ENCODE measurements around the gene GTF2E1.

The GTF2E1 gene

DNA sequence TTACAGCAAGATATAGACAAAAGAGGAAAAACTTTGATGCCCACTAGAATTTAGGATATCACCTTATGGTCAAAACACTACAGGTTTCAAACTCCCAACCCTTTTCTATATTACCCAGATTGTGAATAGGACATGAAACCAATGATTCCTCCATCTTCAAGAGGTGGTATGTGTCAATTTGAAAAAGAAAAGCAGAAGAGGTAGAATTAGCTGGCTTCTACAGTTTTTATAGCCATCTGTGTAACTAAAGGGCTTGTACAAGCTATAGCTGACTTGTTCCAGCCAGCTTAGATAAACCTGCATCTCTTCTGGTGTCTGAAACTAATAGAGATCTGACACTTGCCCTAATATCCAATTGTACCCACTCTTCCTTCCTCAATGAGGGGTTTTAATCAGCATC, 35.6 kb upstream of the GTF2E1 start:
- TF ChIP-seq EGR1 (IDR thresholded peaks at IDR 0.05) (no peak), TAF1 (IDR thresholded peaks at IDR 0.05; ENCODE audit: low read depth) (no peak), RAD21 (IDR thresholded peaks at IDR 0.05; ENCODE audit: low read depth) (no peak), CREB1 (IDR thresholded peaks at IDR 0.05; ENCODE audit: low read depth) (no peak), FOXM1 (IDR thresholded peaks at IDR 0.05; ENCODE audit: borderline replicate concordance, low read depth) (no peak), TCF12 (IDR thresholded peaks at IDR 0.05; ENCODE audit: low read depth) (no peak), NFIC (IDR thresholded peaks at IDR 0.05) (no peak), YY1 (IDR thresholded peaks at IDR 0.05; ENCODE audit: low read depth) (no peak), TEAD4 (IDR thresholded peaks at IDR 0.05) (no peak), EP300 (IDR thresholded peaks at IDR 0.05; ENCODE audit: borderline replicate concordance) (no peak), CEBPB (IDR thresholded peaks at IDR 0.05) (no peak)
- TF ChIP-seq, protein P1, sequence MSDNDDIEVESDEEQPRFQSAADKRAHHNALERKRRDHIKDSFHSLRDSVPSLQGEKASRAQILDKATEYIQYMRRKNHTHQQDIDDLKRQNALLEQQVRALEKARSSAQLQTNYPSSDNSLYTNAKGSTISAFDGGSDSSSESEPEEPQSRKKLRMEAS (IDR thresholded peaks at IDR 0.05) = no peak
- TF ChIP-seq, protein P2, sequence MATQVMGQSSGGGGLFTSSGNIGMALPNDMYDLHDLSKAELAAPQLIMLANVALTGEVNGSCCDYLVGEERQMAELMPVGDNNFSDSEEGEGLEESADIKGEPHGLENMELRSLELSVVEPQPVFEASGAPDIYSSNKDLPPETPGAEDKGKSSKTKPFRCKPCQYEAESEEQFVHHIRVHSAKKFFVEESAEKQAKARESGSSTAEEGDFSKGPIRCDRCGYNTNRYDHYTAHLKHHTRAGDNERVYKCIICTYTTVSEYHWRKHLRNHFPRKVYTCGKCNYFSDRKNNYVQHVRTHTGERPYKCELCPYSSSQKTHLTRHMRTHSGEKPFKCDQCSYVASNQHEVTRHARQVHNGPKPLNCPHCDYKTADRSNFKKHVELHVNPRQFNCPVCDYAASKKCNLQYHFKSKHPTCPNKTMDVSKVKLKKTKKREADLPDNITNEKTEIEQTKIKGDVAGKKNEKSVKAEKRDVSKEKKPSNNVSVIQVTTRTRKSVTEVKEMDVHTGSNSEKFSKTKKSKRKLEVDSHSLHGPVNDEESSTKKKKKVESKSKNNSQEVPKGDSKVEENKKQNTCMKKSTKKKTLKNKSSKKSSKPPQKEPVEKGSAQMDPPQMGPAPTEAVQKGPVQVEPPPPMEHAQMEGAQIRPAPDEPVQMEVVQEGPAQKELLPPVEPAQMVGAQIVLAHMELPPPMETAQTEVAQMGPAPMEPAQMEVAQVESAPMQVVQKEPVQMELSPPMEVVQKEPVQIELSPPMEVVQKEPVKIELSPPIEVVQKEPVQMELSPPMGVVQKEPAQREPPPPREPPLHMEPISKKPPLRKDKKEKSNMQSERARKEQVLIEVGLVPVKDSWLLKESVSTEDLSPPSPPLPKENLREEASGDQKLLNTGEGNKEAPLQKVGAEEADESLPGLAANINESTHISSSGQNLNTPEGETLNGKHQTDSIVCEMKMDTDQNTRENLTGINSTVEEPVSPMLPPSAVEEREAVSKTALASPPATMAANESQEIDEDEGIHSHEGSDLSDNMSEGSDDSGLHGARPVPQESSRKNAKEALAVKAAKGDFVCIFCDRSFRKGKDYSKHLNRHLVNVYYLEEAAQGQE (IDR thresholded peaks at IDR 0.05; ENCODE audit: low read depth) = no peak
- TF ChIP-seq, protein P3, sequence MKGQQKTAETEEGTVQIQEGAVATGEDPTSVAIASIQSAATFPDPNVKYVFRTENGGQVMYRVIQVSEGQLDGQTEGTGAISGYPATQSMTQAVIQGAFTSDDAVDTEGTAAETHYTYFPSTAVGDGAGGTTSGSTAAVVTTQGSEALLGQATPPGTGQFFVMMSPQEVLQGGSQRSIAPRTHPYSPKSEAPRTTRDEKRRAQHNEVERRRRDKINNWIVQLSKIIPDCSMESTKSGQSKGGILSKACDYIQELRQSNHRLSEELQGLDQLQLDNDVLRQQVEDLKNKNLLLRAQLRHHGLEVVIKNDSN (IDR thresholded peaks at IDR 0.05) = no peak

DNA sequence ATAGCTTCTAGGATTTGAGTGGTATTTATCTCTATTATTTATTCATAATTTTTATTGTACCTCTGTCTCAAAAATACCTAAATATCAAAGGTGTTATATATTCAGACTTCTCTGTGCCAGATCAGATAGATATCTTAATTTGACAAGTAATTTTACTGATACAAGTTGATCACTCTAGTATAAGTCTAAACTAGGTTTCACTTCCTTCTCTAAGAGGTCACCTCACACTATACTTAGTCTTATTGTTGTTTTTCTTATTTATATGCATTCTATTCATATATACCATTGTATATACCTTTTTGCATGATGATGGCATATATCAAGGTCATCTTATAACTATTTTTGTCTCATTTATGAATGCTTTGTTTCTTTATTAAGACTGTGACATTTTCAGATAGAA, 34.1 kb upstream of the GTF2E1 start:
- no peak for TF ChIP-seq EP300 (IDR thresholded peaks at IDR 0.05; ENCODE audit: borderline replicate concordance)
- TF ChIP-seq TEAD4 (IDR thresholded peaks at IDR 0.05) = no peak
- TF ChIP-seq RAD21 (IDR thresholded peaks at IDR 0.05; ENCODE audit: low read depth) = no peak
- no peak for TF ChIP-seq CREB1 (IDR thresholded peaks at IDR 0.05; ENCODE audit: low read depth)
- TF ChIP-seq, protein P3 (IDR thresholded peaks at IDR 0.05) = no peak
- no peak for TF ChIP-seq TCF12 (IDR thresholded peaks at IDR 0.05; ENCODE audit: low read depth)
- no peak for TF ChIP-seq NFIC (IDR thresholded peaks at IDR 0.05)
- TF ChIP-seq ZBTB7A (IDR thresholded peaks at IDR 0.05; ENCODE audit: low read depth) = no peak
- TF ChIP-seq EGR1 (IDR thresholded peaks at IDR 0.05) = no peak
- TF ChIP-seq TAF1 (IDR thresholded peaks at IDR 0.05; ENCODE audit: low read depth) = no peak
- TF ChIP-seq FOXM1 (IDR thresholded peaks at IDR 0.05; ENCODE audit: borderline replicate concordance, low read depth) = no peak
- TF ChIP-seq, protein P2 (IDR thresholded peaks at IDR 0.05; ENCODE audit: low read depth) = no peak
- TF ChIP-seq YY1 (IDR thresholded peaks at IDR 0.05; ENCODE audit: low read depth) = no peak
- TF ChIP-seq CEBPB (IDR thresholded peaks at IDR 0.05) = no peak
- TF ChIP-seq, protein P1 (IDR thresholded peaks at IDR 0.05) = no peak

DNA sequence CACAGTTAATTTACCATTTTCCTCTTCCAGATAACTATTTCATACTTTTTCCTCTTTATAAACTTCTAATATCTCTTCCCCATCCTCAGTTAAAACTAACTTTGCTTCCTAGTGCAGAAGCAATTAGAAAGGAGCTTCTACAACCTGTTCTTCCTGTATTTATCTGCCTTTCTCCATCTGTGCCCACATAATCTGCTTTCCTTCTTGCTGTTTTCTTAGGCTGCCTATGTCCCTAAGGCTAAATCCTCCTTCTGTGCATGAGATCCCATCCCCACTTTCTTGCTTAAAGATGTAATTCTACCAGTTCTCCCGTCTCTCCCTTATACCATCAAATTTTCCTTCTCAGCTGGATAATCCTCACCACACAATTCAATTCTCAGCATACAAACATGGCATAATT, 32.2 kb upstream of the GTF2E1 start:
- TF ChIP-seq ZBTB7A (IDR thresholded peaks at IDR 0.05; ENCODE audit: low read depth) = no peak
- TF ChIP-seq, protein P2 (IDR thresholded peaks at IDR 0.05; ENCODE audit: low read depth) = no peak
- TF ChIP-seq, protein P3 (IDR thresholded peaks at IDR 0.05) = no peak

DNA sequence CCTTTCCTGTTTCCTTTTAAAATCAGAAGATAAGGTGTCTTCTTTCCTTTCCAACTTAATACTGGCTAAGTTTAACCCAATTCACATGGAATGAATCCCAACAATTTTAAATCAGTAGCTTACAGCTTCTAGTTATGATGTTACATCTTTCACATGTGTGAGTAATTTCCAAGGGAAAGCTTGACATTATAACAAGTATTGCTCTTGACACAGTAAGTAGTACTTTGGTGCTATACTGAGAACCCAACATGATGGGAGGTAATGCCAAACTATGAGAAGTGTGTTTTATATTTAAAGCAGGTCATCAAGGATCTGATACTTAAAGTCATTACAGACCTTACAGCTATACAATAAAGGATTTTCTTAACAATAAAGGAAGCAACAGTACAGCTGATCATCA, 29.3 kb upstream of the GTF2E1 start:
- no peak for TF ChIP-seq EP300 (IDR thresholded peaks at IDR 0.05; ENCODE audit: borderline replicate concordance)
- TF ChIP-seq, protein P3 (IDR thresholded peaks at IDR 0.05) = no peak
- TF ChIP-seq CEBPB (IDR thresholded peaks at IDR 0.05) = no peak
- TF ChIP-seq YY1 (IDR thresholded peaks at IDR 0.05; ENCODE audit: low read depth) = no peak
- TF ChIP-seq, protein P1 (IDR thresholded peaks at IDR 0.05) = no peak
- TF ChIP-seq, protein P2 (IDR thresholded peaks at IDR 0.05; ENCODE audit: low read depth) = no peak
- TF ChIP-seq EGR1 (IDR thresholded peaks at IDR 0.05) = no peak
- no peak for TF ChIP-seq TAF1 (IDR thresholded peaks at IDR 0.05; ENCODE audit: low read depth)
- TF ChIP-seq CREB1 (IDR thresholded peaks at IDR 0.05; ENCODE audit: low read depth) = no peak
- no peak for TF ChIP-seq NFIC (IDR thresholded peaks at IDR 0.05)
- no peak for TF ChIP-seq ZBTB7A (IDR thresholded peaks at IDR 0.05; ENCODE audit: low read depth)
- no peak for TF ChIP-seq TEAD4 (IDR thresholded peaks at IDR 0.05)
- TF ChIP-seq FOXM1 (IDR thresholded peaks at IDR 0.05; ENCODE audit: borderline replicate concordance, low read depth) = no peak
- TF ChIP-seq TCF12 (IDR thresholded peaks at IDR 0.05; ENCODE audit: low read depth) = no peak
- no peak for TF ChIP-seq RAD21 (IDR thresholded peaks at IDR 0.05; ENCODE audit: low read depth)
